RWPE2 (cell line): ENCODE data around the gene JPH4.

Experiments
- ATAC-seq: fragments of 200-7000 bp; cut with Tn5 transposase; 3 replicates; pipeline ENCODE4 v1.9.1; 2021; ENCODE audit warnings: low read depth
- DNase-seq: peaks from one replicate; pipeline ENCODE4 v3.0.0-alpha.2; 2020; ENCODE audit warnings: low spot score
- H3K27ac ChIP-seq: fragments of 450-650 bp; 2 replicates; pipeline ENCODE4 v1.5.1; 2017; ENCODE audit warnings: mild to moderate bottlenecking; ENCODE audit not compliant: poor library complexity, severe bottlenecking
- H3K27me3 ChIP-seq: fragments of 250-450 bp; sonication (Bioruptor Pico); 2 replicates; pipeline ENCODE4 v1.5.1; 2021; ENCODE audit warnings: mild to moderate bottlenecking, moderate library complexity; ENCODE audit not compliant: insufficient read depth, poor library complexity, severe bottlenecking
- H3K36me3 ChIP-seq: fragments of 250-450 bp; sonication (Bioruptor Pico); 2 replicates; pipeline ENCODE4 v1.5.1; 2020; ENCODE audit warnings: low read depth, mild to moderate bottlenecking, moderate library complexity
- H3K4me1 ChIP-seq: fragments of 250-450 bp; sonication (Bioruptor Pico); 2 replicates; pipeline ENCODE4 v1.5.1; 2021; ENCODE audit warnings: mild to moderate bottlenecking, moderate library complexity; ENCODE audit not compliant: insufficient read depth, poor library complexity, severe bottlenecking
- H3K4me3 ChIP-seq: fragments of 250-450 bp; sonication (Bioruptor Pico); 2 replicates; pipeline ENCODE4 v1.5.1; 2021; ENCODE audit warnings: mild to moderate bottlenecking, moderate library complexity; ENCODE audit not compliant: severe bottlenecking
- H3K9me3 ChIP-seq: fragments of 250-450 bp; sonication (Bioruptor Pico); 2 replicates; pipeline ENCODE4 v1.5.1; 2021; ENCODE audit warnings: mild to moderate bottlenecking, moderate library complexity; ENCODE audit not compliant: severe bottlenecking
- CTCF ChIP-seq: fragments of 450-650 bp; IDR thresholded peaks from one replicate; pipeline ENCODE4 v1.5.1; 2017; ENCODE audit warnings: mild to moderate bottlenecking, moderate library complexity; ENCODE audit not compliant: poor library complexity, severe bottlenecking

JPH4 gene

GRCh38 chr14:23528555-23528954 lies 50.0 kb downstream of the JPH4 start:
- H3K9me3 ChIP-seq, result no peaks in the 10 kb centered on the region
- TF ChIP-seq CTCF, result peak; percentile 31
- no peaks in the 10 kb centered on the region for H3K27me3 ChIP-seq
- H3K36me3 ChIP-seq, result no peaks in the 10 kb centered on the region
- DNase-seq (no peak), ATAC-seq (no peak; the same call in 2 of the 3 replicates)
- H3K27ac ChIP-seq, result no peak overlapping the region
- no peak overlapping the region for H3K4me3 ChIP-seq
- no peaks in the 10 kb centered on the region for H3K4me1 ChIP-seq

- H3K27ac ChIP-seq, result no peak overlapping the region
- H3K4me1 ChIP-seq, result no peaks in the 10 kb centered on the region
- H3K36me3 ChIP-seq, result no peaks in the 10 kb centered on the region
- TF ChIP-seq CTCF, result no peak
- no peaks in the 10 kb centered on the region for H3K27me3 ChIP-seq
- no peak overlapping the region for H3K4me3 ChIP-seq
- no peaks in the 10 kb centered on the region for H3K9me3 ChIP-seq
- DNase-seq, result no peak
- ATAC-seq, result no peak
Measured at GRCh38 chr14:23525611-23526010, 53.0 kb downstream of the JPH4 start.

GRCh38 chr14:23524954-23525353 lies 53.6 kb downstream of the JPH4 start:
- TF ChIP-seq CTCF, result no peak
- Histone ChIP-seq H3K27ac (no peak overlapping the region), H3K9me3 (no peaks in the 10 kb centered on the region), H3K4me3 (no peak overlapping the region), H3K36me3 (no peaks in the 10 kb centered on the region), H3K4me1 (no peaks in the 10 kb centered on the region), H3K27me3 (no peaks in the 10 kb centered on the region)
- ATAC-seq (no peak), DNase-seq (no peak)

- Histone ChIP-seq H3K27me3 (no peaks in the 10 kb centered on the region), H3K4me3 (no peak overlapping the region), H3K27ac (no peak overlapping the region), H3K36me3 (no peaks in the 10 kb centered on the region), H3K4me1 (no peaks in the 10 kb centered on the region), H3K9me3 (no peaks in the 10 kb centered on the region)
- DNase-seq, result no peak
- ATAC-seq, result no peak; the same call in 2 of the 3 replicates
- TF ChIP-seq CTCF, result no peak
Measured at GRCh38 chr14:23523229-23524016, 55.2 kb downstream of the JPH4 start.

- DNase-seq, result no peak
- no peak for ATAC-seq
- Histone ChIP-seq H3K36me3 (no peaks in the 10 kb centered on the region), H3K9me3 (no peaks in the 10 kb centered on the region), H3K4me1 (no peaks in the 10 kb centered on the region), H3K4me3 (no peak overlapping the region), H3K27me3 (no peaks in the 10 kb centered on the region), H3K27ac (no peak overlapping the region)
- no peak for TF ChIP-seq CTCF
Measured at GRCh38 chr14:23522643-23523198, 55.9 kb downstream of the JPH4 start.
